Keratinocyte (primary cell): ENCODE measurements around the gene STAC2. TPM values are rescaled to one million over a fixed set of nuclear protein-coding genes. Genes with fewer than 3 reads are reported as not detected.

Experiments
- DNase-seq: peaks from one replicate; pipeline ENCODE4 v3.0.0-alpha.2; 2011; ENCODE audit warnings: low read depth, missing footprints, low spot score
- FAIRE-seq: peaks from 2 replicates; lab custom pipeline; 2011; peaks lifted over from hg19 to GRCh38; lab: Jason Lieb, UNC
- H2AFZ ChIP-seq: 2 replicates; pipeline ENCODE4 v1.6.0; 2012; ENCODE audit warnings: low read length, control low read depth, inconsistent platforms; ENCODE audit not compliant: control insufficient read depth
- H3K27ac ChIP-seq: 2 replicates; pipeline ENCODE4 v1.5.1; 2011; ENCODE audit warnings: low read length; ENCODE audit not compliant: control insufficient read depth, insufficient read depth
- H3K27me3 ChIP-seq: 3 replicates; pipeline ENCODE4 v1.6.0; 2011; ENCODE audit warnings: low read length; ENCODE audit not compliant: control insufficient read depth, insufficient read depth; ENCODE audit errors: extremely low read depth
- H3K36me3 ChIP-seq, 2 experiments: 2 replicates in 1 of 2; 3 replicates in 1 of 2; pipeline ENCODE4 v1.5.1; 2011; ENCODE audit warnings: low read length in 2 of 2, mild to moderate bottlenecking in 1 of 2; ENCODE audit not compliant: control insufficient read depth in 2 of 2, insufficient read depth in 2 of 2; ENCODE audit errors: extremely low read depth in 1 of 2
- H3K4me1 ChIP-seq: 3 replicates; pipeline ENCODE4 v1.5.1; 2011; ENCODE audit warnings: low read length; ENCODE audit not compliant: control insufficient read depth, insufficient read depth; ENCODE audit errors: extremely low read depth
- H3K4me2 ChIP-seq: 3 replicates; pipeline ENCODE4 v1.6.0; 2011; ENCODE audit warnings: low read depth, low read length; ENCODE audit not compliant: control insufficient read depth, insufficient read depth; ENCODE audit errors: extremely low read depth
- H3K4me3 ChIP-seq, 3 experiments: fragments of 200-600 bp in 1 of 3; sonication (generic) in 1 of 3; 2 replicates in 2 of 3; 3 replicates in 1 of 3; pipeline ENCODE4 v1.5.1; 2011 to 2016; ENCODE audit warnings: low read length in 3 of 3, mild to moderate bottlenecking in 3 of 3, control low read depth in 2 of 3, inconsistent platforms in 1 of 3, low read depth in 1 of 3, mixed read lengths in 1 of 3, mixed run types in 1 of 3, moderate library complexity in 1 of 3; ENCODE audit not compliant: control insufficient read depth in 2 of 3, insufficient read depth in 2 of 3; ENCODE audit errors: extremely low read depth in 1 of 3
- H3K79me2 ChIP-seq: 2 replicates; pipeline ENCODE4 v1.6.0; 2012; ENCODE audit warnings: low read length; ENCODE audit not compliant: control insufficient read depth, insufficient read depth
- H3K9ac ChIP-seq: 3 replicates; pipeline ENCODE4 v1.6.0; 2011; ENCODE audit warnings: low read length; ENCODE audit not compliant: control insufficient read depth, insufficient read depth; ENCODE audit errors: extremely low read depth
- H3K9me1 ChIP-seq: 3 replicates; pipeline ENCODE4 v1.6.0; 2011; ENCODE audit warnings: low read length; ENCODE audit not compliant: control insufficient read depth, insufficient read depth; ENCODE audit errors: extremely low read depth
- H3K9me3 ChIP-seq: 2 replicates; pipeline ENCODE4 v1.5.1; 2012; ENCODE audit warnings: low read depth, low read length; ENCODE audit not compliant: control insufficient read depth
- H4K20me1 ChIP-seq: 3 replicates; pipeline ENCODE4 v1.6.0; 2011; ENCODE audit warnings: low read length; ENCODE audit not compliant: control insufficient read depth, insufficient read depth; ENCODE audit errors: extremely low read depth
- CTCF ChIP-seq, 3 experiments: IDR thresholded peaks in 1 of 3; conservative IDR thresholded peaks in 1 of 3; optimal IDR thresholded peaks in 1 of 3; 2 replicates in 2 of 3; 3 replicates in 1 of 3; pipeline versions ENCODE3 to v1.5.1; 2011; ENCODE audit warnings: low read length in 3 of 3, mild to moderate bottlenecking in 3 of 3, moderate library complexity in 2 of 3, control low read depth in 1 of 3, inconsistent platforms in 1 of 3; ENCODE audit not compliant: insufficient read depth in 2 of 3; ENCODE audit errors: extremely low read depth in 1 of 3
- EZH2 ChIP-seq: IDR thresholded peaks from one replicate; pipeline ENCODE4 v1.6.1; 2012; ENCODE audit warnings: inconsistent platforms, mild to moderate bottlenecking, low read length, moderate library complexity
- dilution Hi-C: fragments of 300-500 bp; cut with MboI; formaldehyde crosslinking; loops from one replicate; pipeline ENCODE4 v1.7.0; 2020; ENCODE audit warnings: low sequenced_read_pairs; ENCODE audit not compliant: extremely low pct_ligation_motif_present
- polyA plus RNA-seq, 5 experiments: library from polyadenylated mRNA; depleted of rRNA in 3 of 5; stranded (reverse) in 3 of 5; stranded (forward) in 1 of 5; unstranded in 1 of 5; fragments of >200 nt; gene quantifications; 1 replicate in 1 of 5; 2 replicates in 3 of 5; 3 replicates in 1 of 5; pipeline versions ENCODE4 v1.2.1 to v1.2.3, GENCODE V29; 2011 to 2012; ENCODE audit warnings: missing spikeins in 2 of 5, low read depth in 1 of 5, low replicate concordance in 1 of 5

Gene STAC2
- polyA plus RNA-seq, 1 donor (not counting 4 experiments of a cell fraction or from before 2014, with no cell fraction given): not detected

DNA sequence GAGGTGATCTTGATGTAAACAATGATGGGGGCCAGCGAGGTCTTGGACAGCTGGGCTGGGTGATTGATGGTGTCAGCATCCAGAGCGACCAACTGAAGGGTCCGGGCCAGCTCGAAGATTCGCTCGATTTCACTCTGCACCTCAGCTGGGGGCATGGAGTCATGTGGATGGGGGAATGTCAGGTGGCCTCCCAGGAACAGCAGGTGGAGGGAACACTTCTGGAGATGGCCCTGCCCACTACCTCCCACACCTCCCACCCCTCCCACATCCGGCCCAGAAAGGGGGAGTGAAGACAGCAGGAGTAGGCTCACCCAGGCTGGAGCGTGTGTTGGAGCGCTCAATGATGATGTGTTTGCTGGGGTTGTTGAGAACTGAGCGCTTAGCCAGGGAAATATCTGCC is 42.0 kb downstream of the STAC2 start:
- H2AFZ ChIP-seq: no peak overlapping the region
- no peaks in the 10 kb centered on the region for H3K9me1 ChIP-seq
- no peaks in the 10 kb centered on the region for H3K27me3 ChIP-seq
- dilution Hi-C loops: no loop called here
- peaks cover 2% of the 10 kb centered on the region for H3K4me1 ChIP-seq
- H3K79me2 ChIP-seq: no peaks in the 10 kb centered on the region
- FAIRE-seq (no peak), DNase-seq (no peak)
- H3K4me3 ChIP-seq: no peak overlapping the region
- H3K9me3 ChIP-seq: no peaks in the 10 kb centered on the region
- no peak overlapping the region for H3K4me2 ChIP-seq
- peaks cover 20 to 30% of the 10 kb centered on the region in 2 experiments for H3K36me3 ChIP-seq
- no peaks in the 10 kb centered on the region for H4K20me1 ChIP-seq
- TF ChIP-seq EZH2 (no peak), CTCF (optimal IDR thresholded peaks at IDR 0.05 in 1 of 3, IDR thresholded peaks at IDR 0.05 in 1 of 3, conservative IDR thresholded peaks at IDR 0.05 in 1 of 3; ENCODE audit: extremely low read depth in 1 of 3, insufficient read depth in 2 of 3, low read length in 3 of 3) (no peak)
- H3K9ac ChIP-seq: no peak overlapping the region
- no peak overlapping the region for H3K27ac ChIP-seq

- no peak for TF ChIP-seq CTCF (optimal IDR thresholded peaks at IDR 0.05 in 1 of 3, IDR thresholded peaks at IDR 0.05 in 1 of 3, conservative IDR thresholded peaks at IDR 0.05 in 1 of 3; ENCODE audit: extremely low read depth in 1 of 3, insufficient read depth in 2 of 3, low read length in 3 of 3)
- DNase-seq: no peak
- H3K79me2 ChIP-seq: no peaks in the 10 kb centered on the region
- no peak for FAIRE-seq
- H3K9me3 ChIP-seq: no peaks in the 10 kb centered on the region
- no peak overlapping the region for H3K4me3 ChIP-seq
- no peak overlapping the region for H3K9ac ChIP-seq
- H3K27ac ChIP-seq: no peak overlapping the region
- no peaks in the 10 kb centered on the region for H4K20me1 ChIP-seq
- no peak overlapping the region for H3K4me2 ChIP-seq
- peaks cover 7% of the 10 kb centered on the region for H3K4me1 ChIP-seq
- H2AFZ ChIP-seq: no peak overlapping the region
- dilution Hi-C loops: no loop called here
- peaks cover 21 to 30% of the 10 kb centered on the region in 2 experiments for H3K36me3 ChIP-seq
- no peaks in the 10 kb centered on the region for H3K9me1 ChIP-seq
- no peaks in the 10 kb centered on the region for H3K27me3 ChIP-seq
Measured at GRCh38 chr17:39183045-39183444, 42.7 kb downstream of the STAC2 start.
